SK-N-SH (cell line): ENCODE results near the gene BAG3. TPM values are rescaled to one million over a fixed set of nuclear protein-coding genes. Genes with fewer than 3 reads are reported as not detected.

ENCODE experiments used
- CTCF ChIA-PET: fragments of 300-600, 350-600 bp; formaldehyde crosslinking; extraction: SDS; loops from one replicate; lab custom pipeline; 2021; lab: Yijun Ruan, JAX
- POLR2A ChIA-PET: fragments of 350-600 bp; sonication (Branson Sonifier 250); formaldehyde crosslinking; extraction: SDS; loops from one replicate; lab custom pipeline; 2020; ENCODE audit warnings: antibody characterized with exemption, inconsistent platforms; lab: Yijun Ruan, JAX
- DNase-seq: peaks from one replicate; pipeline ENCODE4 v3.0.0; 2012
- H2AFZ ChIP-seq: fragments of 200-600 bp; sonication (generic); 2 replicates; pipeline ENCODE4 v1.8.1; 2016; ENCODE audit warnings: antibody characterized with exemption, mild to moderate bottlenecking, low read depth
- H3F3A ChIP-seq: fragments of 200-600 bp; sonication (generic); replicated peaks from 2 replicates; pipeline ENCODE3; 2016; ENCODE audit warnings: antibody characterized with exemption, mild to moderate bottlenecking; ENCODE audit not compliant: insufficient read depth
- H3K27ac ChIP-seq, 2 experiments: fragments of 200-500 bp in 1 of 2; fragments of 200-600 bp in 1 of 2; sonication (Bioruptor generic) in 1 of 2; sonication (generic), shearing (Covaris generic) in 1 of 2; 2 replicates each; pipeline versions ENCODE4 v1.5.1 to v1.6.1; 2014 to 2016; ENCODE audit warnings: low read depth in 2 of 2, inconsistent platforms in 1 of 2, low read length in 1 of 2, mild to moderate bottlenecking in 1 of 2, mixed read lengths in 1 of 2
- H3K27me3 ChIP-seq: fragments of 200-600 bp; sonication (generic), shearing (Covaris generic); 2 replicates; pipeline ENCODE4 v1.6.1; 2016; ENCODE audit warnings: mixed run types; ENCODE audit not compliant: insufficient read depth
- H3K36me3 ChIP-seq, 2 experiments: fragments of 200-500 bp in 1 of 2; fragments of 200-600 bp in 1 of 2; sonication (Bioruptor generic) in 1 of 2; sonication (generic) in 1 of 2; replicated peaks in 1 of 2; 2 replicates each; pipeline versions ENCODE3 to v1.5.1; 2014 to 2016; ENCODE audit warnings: low read length in 1 of 2, mild to moderate bottlenecking in 1 of 2; ENCODE audit not compliant: insufficient read depth in 2 of 2, control insufficient read depth in 1 of 2
- H3K4me1 ChIP-seq, 2 experiments: fragments of 200-500 bp in 1 of 2; fragments of 200-600 bp in 1 of 2; sonication (Bioruptor generic) in 1 of 2; sonication (generic), shearing (Covaris generic) in 1 of 2; 2 replicates each; pipeline versions ENCODE4 v1.5.1 to v1.6.1; 2014 to 2016; ENCODE audit warnings: low read depth in 1 of 2, low read length in 1 of 2, mixed run types in 1 of 2; ENCODE audit not compliant: insufficient read depth in 2 of 2, control insufficient read depth in 1 of 2
- H3K4me2 ChIP-seq: fragments of 200-600 bp; sonication (generic), shearing (Covaris generic); 2 replicates; pipeline ENCODE4 v1.6.1; 2017; ENCODE audit warnings: mixed run types
- H3K4me3 ChIP-seq, 2 experiments: fragments of 200-500 bp in 1 of 2; fragments of 200-600 bp in 1 of 2; sonication (Bioruptor generic) in 1 of 2; sonication (generic), shearing (Covaris generic) in 1 of 2; 2 replicates each; pipeline versions ENCODE4 v1.5.1 to v1.8.1; 2014 to 2016; ENCODE audit warnings: low read depth in 2 of 2, inconsistent platforms in 1 of 2, low read length in 1 of 2, mild to moderate bottlenecking in 1 of 2, mixed read lengths in 1 of 2, moderate library complexity in 1 of 2
- H3K79me2 ChIP-seq: fragments of 200-600 bp; sonication (generic); 2 replicates; pipeline ENCODE4 v1.8.1; 2017; ENCODE audit warnings: mild to moderate bottlenecking; ENCODE audit not compliant: insufficient read depth
- H3K9ac ChIP-seq: fragments of 200-600 bp; sonication (generic); 2 replicates; pipeline ENCODE4 v1.6.1; 2017; ENCODE audit warnings: mixed run types
- H3K9me2 ChIP-seq: fragments of 200-600 bp; sonication (generic); 2 replicates; pipeline ENCODE4 v1.6.1; 2017; ENCODE audit warnings: mixed run types
- H3K9me3 ChIP-seq: fragments of 200-600 bp; sonication (generic); 2 replicates; pipeline ENCODE4 v1.6.1; 2017; ENCODE audit warnings: mixed run types, mild to moderate bottlenecking, moderate library complexity
- H4K20me1 ChIP-seq: fragments of 200-600 bp; sonication (generic); 2 replicates; pipeline ENCODE4 v1.6.1; 2017; ENCODE audit warnings: mild to moderate bottlenecking, mixed run types; ENCODE audit not compliant: insufficient read depth
- FOSL2 ChIP-seq: IDR thresholded peaks from 2 replicates; pipeline ENCODE4 v1.4.0; 2012; ENCODE audit warnings: low read depth, mild to moderate bottlenecking, moderate library complexity, borderline replicate concordance
- FOXJ3 ChIP-seq: sonication (generic); formaldehyde crosslinking; IDR thresholded peaks from 2 replicates; pipeline ENCODE4 v1.5.1; 2020; ENCODE audit warnings: mild to moderate bottlenecking, missing genetic modification reagents
- IRF3 ChIP-seq: fragments of 150-350 bp; IDR thresholded peaks from 2 replicates; pipeline ENCODE4 v1.6.1; 2016; ENCODE audit warnings: mild to moderate bottlenecking, low read depth, low read length
- MAX ChIP-seq: IDR thresholded peaks from 2 replicates; pipeline ENCODE4 v1.4.0; 2012; ENCODE audit warnings: low read depth
- MXI1 ChIP-seq: IDR thresholded peaks from 2 replicates; pipeline ENCODE4 v1.6.1; 2012; ENCODE audit warnings: mild to moderate bottlenecking, low read depth, low read length, improper control_type of control experiment
- PBX3 ChIP-seq: IDR thresholded peaks from 2 replicates; pipeline ENCODE4; 2012
- POLR2AphosphoS5 ChIP-seq: IDR thresholded peaks from 2 replicates; pipeline ENCODE4 v1.6.1; 2012; ENCODE audit warnings: low read depth, low read length
- REST ChIP-seq: IDR thresholded peaks from 2 replicates; pipeline ENCODE4 v1.6.1; 2012; ENCODE audit warnings: mild to moderate bottlenecking, low read depth, low read length, moderate library complexity
- TCF12 ChIP-seq: IDR thresholded peaks from 2 replicates; pipeline ENCODE4 v1.4.0; 2012
- TEAD4 ChIP-seq: IDR thresholded peaks from 2 replicates; pipeline ENCODE4 v1.4.0; 2012; ENCODE audit warnings: mild to moderate bottlenecking, borderline replicate concordance; ENCODE audit not compliant: insufficient read depth
- ZBTB33 ChIP-seq: IDR thresholded peaks from 2 replicates; pipeline ENCODE4 v1.4.0; 2012; ENCODE audit warnings: low read depth, borderline replicate concordance
- WGBS: methylation state at CpG from one replicate; pipeline ENCODE4 v1.1.6; 2017; ENCODE audit warnings: low lambda C conversion rate; 5-methylcytosine and 5-hydroxymethylcytosine counted together
- polyA plus RNA-seq, 3 experiments: library from polyadenylated mRNA; depleted of rRNA; stranded (reverse); fragments of >200 nt; gene quantifications; 2 replicates each; pipeline ENCODE4 v1.2.3, GENCODE V29; 2012
- TF ChIP-seq, protein P1 (sequence below): fragments of 150-350 bp; IDR thresholded peaks from 2 replicates; pipeline ENCODE4 v1.6.1; 2017; ENCODE audit warnings: antibody characterized with exemption, low read length, low read depth, borderline replicate concordance

The BAG3 gene
- polyA plus RNA-seq, 1 of the 3 experiments (the other 2 are of a cell fraction) = 9.2 TPM

DNA sequence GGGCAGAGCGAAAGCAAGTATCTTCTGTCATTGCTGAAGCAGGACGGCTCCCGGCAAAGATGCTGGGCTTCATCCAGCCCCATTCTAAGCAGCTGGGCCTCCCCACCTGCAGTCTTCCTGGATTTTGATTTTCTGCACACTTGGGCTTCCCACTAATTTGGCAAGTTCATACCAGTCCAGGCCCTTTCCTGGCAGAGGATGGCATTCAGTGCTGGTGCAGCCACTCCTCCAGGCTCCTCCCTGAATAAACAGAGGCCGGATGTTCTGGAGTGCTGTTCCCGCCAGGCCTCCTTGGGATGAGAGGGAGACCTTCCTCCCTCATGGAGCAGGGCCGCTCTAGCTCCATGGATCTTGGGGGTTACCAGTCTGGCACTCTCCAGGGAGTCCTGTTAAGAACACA, 3.4 kb downstream of the BAG3 start:
- Histone ChIP-seq H3K9me2 (no peaks in the 10 kb centered on the region), H3K27ac (peak overlapping the region in 1 of 2 experiments; percentile 95; a peak in 3 of 4 replicates), H3K36me3 (peaks cover 0 to 5% of the 10 kb centered on the region in 2 experiments), H3K79me2 (peaks cover 75% of the 10 kb centered on the region), H4K20me1 (peaks cover 14% of the 10 kb centered on the region; the same call in 1 of the 2 replicates), H3F3A (peaks cover 35% of the 10 kb centered on the region), H3K4me2 (peak overlapping the region; percentile 77), H3K27me3 (no peaks in the 10 kb centered on the region), H3K9ac (peak overlapping the region; percentile 51; the same call in 1 of the 2 replicates), H2AFZ (no peak overlapping the region), H3K4me1 (peaks cover 18 to 49% of the 10 kb centered on the region in 2 experiments), H3K4me3 (peak overlapping the region in 1 of 2 experiments; percentile 72; a peak in 2 of 4 replicates), H3K9me3 (no peaks in the 10 kb centered on the region)
- TF ChIP-seq ZBTB33 = no peak
- TF ChIP-seq MAX = no peak
- TF ChIP-seq REST = no peak
- TF ChIP-seq TCF12 = no peak
- no peak for TF ChIP-seq PBX3
- no peak for TF ChIP-seq FOXJ3 (CRISPR knock-in tag)
- 46% methylated on average over 6 of the region's 6 CpGs for WGBS
- DNase-seq = no peak
- ChIA-PET CTCF (interaction anchor here (1.0 to 1.4 kb wide), 2 partner anchors 30 to 46 kb away, joined by 3 to 5 read pairs; no protein-coding TSS in a partner anchor), POLR2A (no interaction called here)

DNA sequence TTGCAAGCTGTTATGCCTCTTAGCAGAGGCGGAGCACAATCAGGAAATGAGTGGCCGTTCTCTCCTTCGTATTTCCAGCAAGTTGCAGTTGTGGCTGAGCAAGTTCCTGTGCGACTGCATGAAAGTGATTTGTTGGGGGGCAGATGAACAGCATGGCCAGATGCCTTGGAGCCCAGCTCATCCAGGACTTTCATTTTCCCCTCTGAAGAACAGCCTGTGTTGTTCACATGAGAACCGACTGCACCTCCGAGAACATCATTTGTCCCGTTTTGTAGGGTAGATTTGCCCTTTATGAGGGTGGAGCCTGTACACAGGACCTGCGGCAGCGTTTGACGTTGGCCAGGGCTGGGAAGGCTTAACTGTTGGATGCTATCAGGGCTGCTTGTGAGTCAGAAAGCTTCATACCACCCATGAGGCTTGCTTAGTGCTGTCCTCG, 4.4 kb downstream of the BAG3 start:
- H3K4me2 ChIP-seq = peak overlapping the region; percentile 77
- no peaks in the 10 kb centered on the region for H3K9me3 ChIP-seq
- H3K27ac ChIP-seq = peak overlapping the region; percentile 77 to 95
- peak overlapping the region; percentile 51; the same call in 1 of the 2 replicates for H3K9ac ChIP-seq
- CTCF ChIA-PET = interaction anchor here (1.1 to 1.4 kb wide), 3 partner anchors 25 to 31 kb away, joined by 3 read pairs; no protein-coding TSS in a partner anchor
- POLR2A ChIA-PET = interaction anchor here (0.6 kb wide), 1 partner anchor 19 kb away, joined by 3 read pairs; no protein-coding TSS in a partner anchor
- H3K4me3 ChIP-seq = peak overlapping the region; percentile 34 to 72
- H3K9me2 ChIP-seq = no peaks in the 10 kb centered on the region
- H3F3A ChIP-seq = peaks cover 35% of the 10 kb centered on the region
- H4K20me1 ChIP-seq = peaks cover 14% of the 10 kb centered on the region; the same call in 1 of the 2 replicates
- H3K36me3 ChIP-seq = peaks cover 0 to 5% of the 10 kb centered on the region in 2 experiments
- H3K27me3 ChIP-seq = no peaks in the 10 kb centered on the region
- H3K79me2 ChIP-seq = peaks cover 86% of the 10 kb centered on the region
- peaks cover 18 to 49% of the 10 kb centered on the region in 2 experiments for H3K4me1 ChIP-seq
- WGBS = 6% methylated on average over 8 of the region's 11 CpGs
- peak overlapping the region; percentile 2; the same call in 1 of the 2 replicates for H2AFZ ChIP-seq
- DNase-seq = peak; percentile 51
- TF ChIP-seq TEAD4 = no peak
- peak; percentile 49; the same call in 1 of the 2 replicates for TF ChIP-seq TCF12
- peak; percentile 72 for TF ChIP-seq MAX
- peak; percentile 38; the same call in 1 of the 2 replicates for TF ChIP-seq PBX3
- TF ChIP-seq MXI1 = no peak
- peak; percentile 38; the same call in 1 of the 2 replicates for TF ChIP-seq FOSL2
- TF ChIP-seq, protein P1, sequence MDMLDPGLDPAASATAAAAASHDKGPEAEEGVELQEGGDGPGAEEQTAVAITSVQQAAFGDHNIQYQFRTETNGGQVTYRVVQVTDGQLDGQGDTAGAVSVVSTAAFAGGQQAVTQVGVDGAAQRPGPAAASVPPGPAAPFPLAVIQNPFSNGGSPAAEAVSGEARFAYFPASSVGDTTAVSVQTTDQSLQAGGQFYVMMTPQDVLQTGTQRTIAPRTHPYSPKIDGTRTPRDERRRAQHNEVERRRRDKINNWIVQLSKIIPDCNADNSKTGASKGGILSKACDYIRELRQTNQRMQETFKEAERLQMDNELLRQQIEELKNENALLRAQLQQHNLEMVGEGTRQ = no peak
- peak; percentile 56; the same call in 1 of the 2 replicates for TF ChIP-seq POLR2AphosphoS5
- no peak for TF ChIP-seq IRF3
